GM12878 (cell line): ENCODE results near the gene INVS. TPM values are rescaled to one million over a fixed set of nuclear protein-coding genes. Genes with fewer than 3 reads are reported as not detected.

Source experiments
- ATF3 ChIP-seq: IDR thresholded peaks from 2 replicates; pipeline ENCODE4 v1.6.1; 2011; ENCODE audit warnings: low read depth, mild to moderate bottlenecking, low read length, moderate library complexity, borderline replicate concordance; ENCODE audit errors: extremely low read depth
- CBFB ChIP-seq: IDR thresholded peaks from 2 replicates; pipeline ENCODE4 v1.6.1; 2016; ENCODE audit warnings: antibody characterized with exemption, low read depth
- CBX3 ChIP-seq: fragments of 200-600 bp; sonication (generic); IDR thresholded peaks from 2 replicates; pipeline ENCODE4 v1.6.1; 2016; ENCODE audit warnings: low read depth, borderline replicate concordance
- CEBPZ ChIP-seq: fragments of 150-350 bp; IDR thresholded peaks from 2 replicates; pipeline ENCODE4 v1.6.1; 2016; ENCODE audit warnings: low read depth, low read length
- CHD2 ChIP-seq: IDR thresholded peaks from 2 replicates; pipeline ENCODE4 v1.6.1; 2011; ENCODE audit warnings: low read depth, low read length, improper control_type of control experiment, borderline replicate concordance
- DPF2 ChIP-seq: fragments of 450-650 bp; IDR thresholded peaks from 2 replicates; pipeline ENCODE4 v1.6.1; 2017; ENCODE audit warnings: mild to moderate bottlenecking
- ESRRA ChIP-seq: IDR thresholded peaks from 2 replicates; pipeline ENCODE4 v1.6.1; 2012; ENCODE audit warnings: mild to moderate bottlenecking, low read length, improper control_type of control experiment
- FOXM1 ChIP-seq: IDR thresholded peaks from 2 replicates; pipeline ENCODE4 v1.6.1; 2012; ENCODE audit warnings: low read depth, mild to moderate bottlenecking, inconsistent platforms, low read length, moderate library complexity
- HCFC1 ChIP-seq: fragments of 150-350 bp; IDR thresholded peaks from 2 replicates; pipeline ENCODE4 v1.6.1; 2014; ENCODE audit warnings: low read length
- HDGF ChIP-seq: fragments of 450-650 bp; IDR thresholded peaks from 2 replicates; pipeline ENCODE4 v1.6.1; 2016; ENCODE audit warnings: antibody characterized with exemption
- IRF5 ChIP-seq: fragments of 450-650 bp; IDR thresholded peaks from 2 replicates; pipeline ENCODE4 v1.6.1; 2017; ENCODE audit warnings: borderline replicate concordance
- JUND ChIP-seq: IDR thresholded peaks from 2 replicates; pipeline ENCODE4 v1.6.1; 2012; ENCODE audit warnings: low read depth, mild to moderate bottlenecking, low read length, improper control_type of control experiment, moderate library complexity
- NFXL1 ChIP-seq: fragments of 450-650 bp; IDR thresholded peaks from 2 replicates; pipeline ENCODE4 v1.6.1; 2017; ENCODE audit warnings: antibody characterized with exemption, mild to moderate bottlenecking, borderline replicate concordance
- SMAD1 ChIP-seq: fragments of 450-650 bp; IDR thresholded peaks from 2 replicates; pipeline ENCODE4 v1.6.1; 2018; ENCODE audit warnings: mild to moderate bottlenecking, low read depth; ENCODE audit not compliant: partially characterized antibody
- SMARCA5 ChIP-seq: fragments of 450-650 bp; IDR thresholded peaks from 2 replicates; pipeline ENCODE4 v1.6.1; 2017; ENCODE audit warnings: mild to moderate bottlenecking
- SRF ChIP-seq, 2 experiments: IDR thresholded peaks; 2 replicates each; pipeline ENCODE4 v1.6.1; 2011; ENCODE audit warnings: low read depth in 2 of 2, low read length in 2 of 2, mild to moderate bottlenecking in 1 of 2, moderate library complexity in 1 of 2
- ZBTB40 ChIP-seq: fragments of 450-650 bp; IDR thresholded peaks from 2 replicates; pipeline ENCODE4 v1.6.1; 2016; ENCODE audit warnings: mild to moderate bottlenecking, moderate library complexity, borderline replicate concordance
- polyA plus RNA-seq, 11 experiments: library from polyadenylated mRNA; depleted of rRNA in 4 of 11; unstranded in 6 of 11; stranded (reverse) in 5 of 11; fragments of >200 nt; fragmentation: Nextera tagmentation in 4 of 11; fragmentation: Illumina TruSeq in 1 of 11; extraction: Ambion mirVana in 4 of 11; extraction: Trizol in 1 of 11; gene quantifications; 1 replicate in 1 of 11; 2 replicates in 10 of 11; pipeline versions ENCODE4 v1.2.1 to v1.2.3, GENCODE V29; 2011 to 2016; ENCODE audit warnings: inconsistent platforms in 2 of 11, missing spikeins in 2 of 11, low read depth in 1 of 11
- total RNA-seq, 4 experiments: library from RNA; depleted of rRNA in 3 of 4; stranded (reverse); fragments of >200 nt in 3 of 4; fragmentation: Illumina TruSeq in 1 of 4; extraction: Trizol in 1 of 4; gene quantifications; 2 replicates each; pipeline versions ENCODE4 v1.2.1 to v1.2.3, GENCODE V29; 2013 to 2021
- TF ChIP-seq, protein P1 (sequence below): fragments of 450-650 bp; IDR thresholded peaks from 2 replicates; pipeline ENCODE4 v1.6.1; 2017; ENCODE audit warnings: mild to moderate bottlenecking, moderate library complexity

Gene INVS
- total and polyA plus RNA-seq, 10 of the 15 experiments (the other 5 are each of a cell fraction or from before 2014, with no cell fraction given), result 0.93 to 20.8 (median 13.2) TPM

DNA sequence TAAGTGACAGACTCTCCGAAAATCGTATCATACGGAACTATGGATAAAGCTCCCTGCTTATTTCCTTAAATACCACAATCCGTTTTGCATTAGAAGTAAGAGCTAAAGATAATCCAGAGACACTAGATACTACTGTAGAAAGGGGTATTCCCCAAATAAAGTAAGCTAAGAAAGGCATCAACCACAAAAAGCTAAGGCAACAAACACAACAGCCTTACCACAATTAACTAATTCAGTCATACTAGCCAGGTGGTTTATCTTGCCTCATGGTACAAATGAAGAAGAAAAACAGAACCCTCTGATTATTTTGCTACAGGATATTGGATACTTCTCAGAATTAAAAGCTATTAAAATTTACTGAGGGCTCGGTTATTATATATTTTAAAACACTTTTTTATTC is 14.3 kb upstream of the INVS start (continued):
- no peak for TF ChIP-seq CBX3
- TF ChIP-seq SMAD1, result no peak
- TF ChIP-seq ZBTB40, result peak; percentile 14; the same call in 1 of the 2 replicates
- TF ChIP-seq CBFB, result peak; percentile 98
- no peak for TF ChIP-seq ESRRA
- no peak for TF ChIP-seq HDGF
- no peak for TF ChIP-seq JUND
- no peak for TF ChIP-seq SRF (IDR thresholded peaks at IDR 0.05; ENCODE audit: low read depth in 2 of 2, low read length in 2 of 2)
- no peak for TF ChIP-seq NFXL1
- TF ChIP-seq HCFC1, result no peak
- TF ChIP-seq DPF2, result peak; percentile 87
- TF ChIP-seq CHD2, result peak; percentile 73; the same call in 1 of the 2 replicates
- no peak for TF ChIP-seq IRF5
- TF ChIP-seq CEBPZ, result no peak
- 0 out of 2 replicates have a peak, but pooled peaks have one; percentile 68 for TF ChIP-seq SMARCA5
- TF ChIP-seq ATF3, result no peak
- TF ChIP-seq FOXM1, result peak; percentile 96
- TF ChIP-seq, protein P1, sequence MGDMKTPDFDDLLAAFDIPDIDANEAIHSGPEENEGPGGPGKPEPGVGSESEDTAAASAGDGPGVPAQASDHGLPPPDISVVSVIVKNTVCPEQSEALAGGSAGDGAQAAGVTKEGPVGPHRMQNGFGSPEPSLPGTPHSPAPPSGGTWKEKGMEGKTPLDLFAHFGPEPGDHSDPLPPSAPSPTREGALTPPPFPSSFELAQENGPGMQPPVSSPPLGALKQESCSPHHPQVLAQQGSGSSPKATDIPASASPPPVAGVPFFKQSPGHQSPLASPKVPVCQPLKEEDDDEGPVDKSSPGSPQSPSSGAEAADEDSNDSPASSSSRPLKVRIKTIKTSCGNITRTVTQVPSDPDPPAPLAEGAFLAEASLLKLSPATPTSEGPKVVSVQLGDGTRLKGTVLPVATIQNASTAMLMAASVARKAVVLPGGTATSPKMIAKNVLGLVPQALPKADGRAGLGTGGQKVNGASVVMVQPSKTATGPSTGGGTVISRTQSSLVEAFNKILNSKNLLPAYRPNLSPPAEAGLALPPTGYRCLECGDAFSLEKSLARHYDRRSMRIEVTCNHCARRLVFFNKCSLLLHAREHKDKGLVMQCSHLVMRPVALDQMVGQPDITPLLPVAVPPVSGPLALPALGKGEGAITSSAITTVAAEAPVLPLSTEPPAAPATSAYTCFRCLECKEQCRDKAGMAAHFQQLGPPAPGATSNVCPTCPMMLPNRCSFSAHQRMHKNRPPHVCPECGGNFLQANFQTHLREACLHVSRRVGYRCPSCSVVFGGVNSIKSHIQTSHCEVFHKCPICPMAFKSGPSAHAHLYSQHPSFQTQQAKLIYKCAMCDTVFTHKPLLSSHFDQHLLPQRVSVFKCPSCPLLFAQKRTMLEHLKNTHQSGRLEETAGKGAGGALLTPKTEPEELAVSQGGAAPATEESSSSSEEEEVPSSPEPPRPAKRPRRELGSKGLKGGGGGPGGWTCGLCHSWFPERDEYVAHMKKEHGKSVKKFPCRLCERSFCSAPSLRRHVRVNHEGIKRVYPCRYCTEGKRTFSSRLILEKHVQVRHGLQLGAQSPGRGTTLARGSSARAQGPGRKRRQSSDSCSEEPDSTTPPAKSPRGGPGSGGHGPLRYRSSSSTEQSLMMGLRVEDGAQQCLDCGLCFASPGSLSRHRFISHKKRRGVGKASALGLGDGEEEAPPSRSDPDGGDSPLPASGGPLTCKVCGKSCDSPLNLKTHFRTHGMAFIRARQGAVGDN, result no peak
